Dermis microvascular lymphatic vessel endothelial cell (primary cell): ENCODE data around the gene SPIN1. TPM values are rescaled to one million over a fixed set of nuclear protein-coding genes. Genes with fewer than 3 reads are reported as not detected.

Experiments used
- DNase-seq, 2 donors: peaks; one replicate each; pipeline versions ENCODE4 v3.0.0 to v3.0.0-alpha.2; 2010; ENCODE audit warnings: low read depth in 2 of 2
- total RNA-seq: library from RNA; depleted of rRNA; stranded (reverse); fragments of >200 nt; gene quantifications from 2 replicates; pipeline ENCODE4 v1.2.1, GENCODE V29; 2014

SPIN1 gene
- total RNA-seq, 1 donor from 2014 or later = 48.0 TPM

DNA sequence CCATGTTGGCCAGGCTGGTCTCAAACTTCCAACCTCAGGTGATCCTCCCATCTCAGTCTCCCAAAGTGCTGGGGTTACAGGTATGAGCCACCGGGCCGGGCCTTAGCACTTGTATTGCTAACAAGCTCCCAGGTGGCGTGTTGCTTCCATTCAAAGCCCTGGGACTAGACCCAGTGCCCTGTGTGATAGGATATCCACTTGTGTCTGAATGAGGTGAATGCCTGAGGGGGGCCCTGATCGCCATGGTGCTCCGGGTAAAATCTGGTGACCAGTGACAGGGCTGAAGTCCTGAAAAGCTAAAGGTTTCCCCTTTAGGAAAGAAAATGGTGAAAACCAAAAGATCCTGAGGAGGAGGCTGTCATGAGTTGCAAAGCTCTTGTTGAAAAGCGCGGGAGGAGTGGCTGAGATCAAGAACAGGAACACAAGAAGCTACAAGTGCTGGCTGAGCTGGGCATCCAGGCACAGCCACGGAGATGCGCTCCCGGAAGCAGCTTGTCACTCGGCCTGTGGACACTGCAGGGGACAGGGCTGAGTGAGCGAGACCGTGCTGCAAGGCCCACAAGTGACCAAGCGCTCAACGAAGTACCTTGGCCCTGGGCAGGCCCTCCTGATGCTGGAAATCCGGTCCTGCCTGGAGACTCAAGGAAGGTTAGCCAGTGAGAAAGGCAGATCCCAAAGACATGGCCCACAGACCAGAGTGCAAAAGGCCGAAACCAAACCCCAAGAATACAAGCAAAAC, 106.9 kb downstream of the SPIN1 start:
- no peak for DNase-seq

DNA sequence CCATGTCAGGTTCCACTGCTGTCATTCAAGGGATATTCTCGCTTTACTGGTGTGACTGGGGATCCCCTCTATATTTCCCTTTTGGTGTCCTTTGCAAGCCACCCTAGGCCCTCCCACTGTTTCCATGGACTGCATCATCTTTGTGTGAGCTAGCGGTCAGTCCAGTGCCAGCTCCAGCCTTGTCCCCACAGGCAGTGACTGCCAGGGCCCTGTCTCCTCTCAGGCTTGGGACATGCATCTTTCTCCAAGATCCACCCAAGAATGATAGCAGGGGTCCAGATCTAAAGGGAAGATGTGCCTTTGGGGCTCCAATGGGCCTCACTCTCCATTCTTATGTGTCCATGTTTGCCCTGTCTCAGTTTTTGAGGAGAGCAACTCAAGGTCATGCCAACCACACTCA, 109.0 kb downstream of the SPIN1 start:
- DNase-seq = no peak

DNA sequence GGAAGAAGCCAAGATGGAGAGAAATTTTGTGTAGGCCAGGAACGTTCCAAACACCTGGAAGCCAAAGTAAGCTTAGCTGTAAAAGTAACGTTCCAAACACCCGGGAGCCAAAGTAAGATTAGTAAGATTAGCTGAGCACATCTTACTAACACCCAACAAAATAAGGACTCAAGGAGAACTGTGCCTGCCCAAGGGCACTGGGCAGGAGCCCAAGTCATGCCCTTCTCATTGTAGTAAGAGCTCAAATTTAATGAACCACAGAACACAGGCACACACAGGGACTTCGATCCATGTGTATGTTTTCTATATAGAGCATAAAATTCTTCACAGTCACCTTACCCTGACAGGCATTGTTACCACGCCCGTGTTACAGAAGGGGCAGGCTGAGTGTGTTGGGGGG, 110.6 kb downstream of the SPIN1 start:
- no peak for DNase-seq

DNA sequence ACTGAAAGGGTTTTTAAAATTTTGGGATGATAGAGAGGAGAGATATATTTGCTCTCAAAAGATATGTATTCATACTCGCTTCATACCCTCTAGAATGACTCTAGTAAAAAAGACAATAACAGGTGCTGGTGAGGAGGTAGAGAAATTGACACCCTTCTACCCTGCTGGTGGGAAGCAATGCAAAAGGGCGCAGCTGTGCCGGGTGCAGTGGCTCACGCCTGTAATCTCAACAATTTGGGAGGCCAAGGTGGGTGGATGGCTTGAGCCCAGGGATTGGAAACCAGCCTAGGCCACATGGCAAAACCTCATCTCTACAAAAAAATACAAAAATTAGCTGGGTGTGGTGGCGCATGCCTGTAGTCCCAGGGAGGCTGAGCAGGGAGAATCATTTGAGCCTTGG, 112.8 kb downstream of the SPIN1 start:
- no peak for DNase-seq

DNA sequence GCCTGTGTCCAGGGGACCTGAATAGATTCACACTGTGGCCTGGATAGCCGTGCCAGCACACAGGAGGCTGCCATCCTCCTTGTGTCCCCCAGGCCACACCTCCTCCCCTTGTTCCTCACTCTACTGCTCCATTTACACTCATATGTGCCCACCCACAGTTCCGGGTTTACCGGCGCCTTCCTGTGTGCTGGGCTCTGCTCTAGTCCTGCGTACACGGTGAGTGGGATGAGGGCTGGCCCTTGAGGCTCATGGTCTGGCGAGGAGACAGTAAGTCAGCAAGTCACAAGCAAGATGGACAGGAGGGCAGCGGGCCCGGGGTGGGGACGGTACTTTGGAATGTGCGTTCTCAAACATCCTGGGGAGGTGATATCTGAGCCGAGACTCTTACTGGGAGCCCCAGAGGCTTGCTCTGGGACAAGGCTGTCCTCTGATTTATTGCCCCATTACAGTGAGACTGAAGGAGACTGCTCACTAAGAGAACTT, 114.3 kb downstream of the SPIN1 start:
- DNase-seq = no peak

DNA sequence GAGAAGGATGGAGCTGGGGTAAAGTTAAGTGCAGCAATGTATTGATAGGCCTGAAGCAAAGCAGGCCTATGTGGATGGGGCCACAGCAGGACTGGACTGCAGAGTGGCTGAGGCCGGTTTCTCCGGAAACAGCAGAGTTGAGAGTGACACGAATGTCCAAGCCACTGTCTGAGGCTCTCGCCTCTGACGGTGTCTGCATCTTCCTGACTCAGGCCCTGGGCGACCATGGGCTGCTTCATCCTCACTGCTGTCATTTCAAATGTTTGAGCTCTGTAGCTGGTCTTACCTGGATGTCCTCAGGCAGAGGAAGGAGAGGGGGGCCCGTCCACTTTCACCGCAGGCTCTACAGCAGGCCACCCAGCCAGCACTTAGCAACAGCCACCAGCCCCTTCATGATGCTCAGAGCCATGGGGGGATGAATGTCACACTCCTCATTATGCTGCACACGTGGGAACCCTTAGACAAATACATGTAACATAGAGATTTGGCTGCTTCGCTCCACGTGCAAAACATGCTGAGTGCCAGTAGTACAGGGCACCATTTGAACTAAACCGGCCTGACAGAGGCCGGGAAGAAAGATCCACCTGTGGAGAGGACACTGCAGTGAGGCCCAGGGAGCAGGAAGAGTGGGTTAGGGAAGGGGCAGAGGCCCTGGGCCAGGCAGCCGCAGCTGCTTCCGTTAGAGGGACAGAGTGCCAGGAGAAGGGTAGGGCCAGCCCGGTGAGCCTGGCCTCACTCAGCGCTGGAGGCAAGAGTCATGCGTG, 115.0 kb downstream of the SPIN1 start:
- peak; percentile 18 to 23 for DNase-seq

DNA sequence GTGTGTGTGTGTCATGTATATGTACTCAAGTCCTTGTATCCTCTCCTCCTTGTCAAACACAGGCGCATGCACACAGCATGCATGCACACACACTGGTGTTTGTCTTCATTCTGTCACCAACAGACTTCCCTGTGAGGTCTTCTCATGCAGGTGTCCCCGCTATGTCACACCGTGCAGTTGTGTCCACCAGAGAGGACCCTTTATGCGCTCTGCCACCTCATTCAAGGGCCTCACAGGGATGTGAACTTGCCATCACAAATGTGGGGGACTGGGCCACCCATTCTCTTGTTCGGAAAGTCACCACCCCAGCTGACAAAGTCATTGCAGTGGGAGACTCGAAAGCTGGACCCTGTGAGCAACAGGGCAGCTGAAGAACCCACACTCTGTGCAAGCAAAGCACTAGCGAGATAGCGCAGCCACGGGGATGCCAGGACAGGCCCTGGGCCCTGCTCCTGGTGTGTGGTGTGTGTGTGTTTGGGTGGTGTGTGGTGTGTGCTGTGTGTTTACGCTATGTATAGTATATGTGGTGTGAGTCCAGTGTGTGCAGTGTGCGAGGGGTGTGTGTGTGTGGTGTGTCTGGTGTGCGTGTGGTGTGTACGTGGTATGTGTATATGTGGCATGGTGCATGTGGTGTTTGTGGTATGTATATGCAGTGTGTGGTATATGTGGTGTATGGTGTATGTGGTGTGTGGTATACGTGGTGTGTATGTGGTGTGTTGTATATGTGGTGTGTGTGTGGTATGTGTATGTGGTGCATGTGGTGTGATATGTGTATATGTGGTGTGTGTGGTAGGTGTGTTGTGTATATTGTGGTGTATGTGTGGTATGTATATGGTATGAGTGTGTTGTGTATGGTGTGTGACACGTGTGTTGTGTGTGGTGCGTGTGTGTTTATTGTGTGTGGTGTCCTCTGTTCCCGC, 115.9 kb downstream of the SPIN1 start:
- DNase-seq = no peak

DNA sequence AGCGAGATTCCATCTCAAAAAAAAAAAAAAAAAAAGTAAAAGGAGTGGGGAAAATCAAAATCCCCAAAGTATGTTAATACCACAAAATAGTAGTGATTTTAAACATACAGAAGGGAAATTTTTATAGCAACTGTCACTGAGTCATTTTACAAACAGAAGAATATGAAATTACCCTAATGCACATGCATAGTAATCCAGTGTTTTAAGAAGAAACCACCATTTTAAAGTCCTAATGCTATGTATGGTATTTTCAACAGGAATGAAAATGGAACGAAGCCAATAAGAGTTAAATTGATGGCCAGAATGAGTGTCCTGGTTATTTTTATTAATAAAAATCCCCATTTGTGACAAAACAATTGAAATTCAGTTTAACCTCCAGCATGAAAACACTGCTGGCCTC, 120.1 kb downstream of the SPIN1 start:
- no peak for DNase-seq

DNA sequence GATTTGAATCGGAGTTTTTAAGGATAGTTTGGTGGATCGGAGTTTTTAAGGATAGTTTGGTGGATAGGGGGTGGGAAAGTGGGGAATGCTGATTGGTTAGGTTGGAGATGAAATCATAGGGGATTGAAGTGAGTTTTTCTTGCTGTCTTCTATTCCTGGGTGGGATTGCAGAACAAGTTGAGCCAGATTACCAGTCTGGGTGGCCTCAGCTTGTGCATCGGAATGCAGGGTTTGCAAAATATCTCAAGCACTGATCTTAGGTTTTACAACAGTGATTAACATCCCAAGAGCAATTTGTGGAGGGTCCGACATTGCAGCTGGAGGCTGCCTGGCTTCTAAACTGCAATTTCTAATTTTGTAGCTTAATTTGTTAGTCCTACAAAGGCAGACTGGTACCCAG, 123.7 kb downstream of the SPIN1 start:
- DNase-seq = no peak

DNA sequence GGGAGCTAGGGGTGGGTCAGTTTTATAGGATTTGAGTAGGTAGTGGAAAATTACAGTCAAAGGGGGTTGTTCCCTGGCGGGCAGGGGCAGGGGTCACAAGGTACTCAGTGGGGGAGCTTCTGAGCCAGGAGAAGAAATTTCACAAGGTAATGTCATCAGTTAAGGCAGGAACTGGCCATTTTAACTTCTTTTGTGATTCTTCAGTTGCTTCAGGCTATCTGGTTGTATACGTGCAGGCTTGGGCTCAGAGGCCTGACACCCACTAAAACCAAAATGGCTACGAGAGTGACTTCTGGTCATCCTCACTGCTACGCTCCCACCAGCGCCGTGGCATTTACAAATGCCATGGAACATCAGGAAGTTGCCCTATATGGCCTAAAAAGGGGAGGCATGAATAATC, 126.0 kb downstream of the SPIN1 start:
- no peak for DNase-seq

DNA sequence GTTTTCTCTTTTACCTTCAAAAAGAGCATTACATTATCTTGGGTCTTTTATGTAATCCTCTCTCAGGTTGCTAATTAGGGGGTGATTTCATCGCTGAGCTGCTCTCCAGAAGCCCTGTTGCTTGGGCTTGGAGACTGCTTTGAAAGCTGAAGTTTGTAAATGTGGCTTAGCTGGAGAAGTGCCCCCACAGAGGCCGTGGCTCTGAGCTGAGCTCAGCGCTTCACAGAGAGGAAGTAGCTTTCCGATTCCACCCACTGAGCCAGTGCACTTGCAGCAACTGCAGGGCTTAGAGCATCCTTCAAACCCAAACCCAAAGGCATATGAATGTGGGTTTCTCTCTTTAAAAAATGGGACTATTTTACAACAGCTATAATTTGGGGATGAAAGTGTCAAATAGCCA, 133.1 kb downstream of the SPIN1 start:
- no peak for DNase-seq

DNA sequence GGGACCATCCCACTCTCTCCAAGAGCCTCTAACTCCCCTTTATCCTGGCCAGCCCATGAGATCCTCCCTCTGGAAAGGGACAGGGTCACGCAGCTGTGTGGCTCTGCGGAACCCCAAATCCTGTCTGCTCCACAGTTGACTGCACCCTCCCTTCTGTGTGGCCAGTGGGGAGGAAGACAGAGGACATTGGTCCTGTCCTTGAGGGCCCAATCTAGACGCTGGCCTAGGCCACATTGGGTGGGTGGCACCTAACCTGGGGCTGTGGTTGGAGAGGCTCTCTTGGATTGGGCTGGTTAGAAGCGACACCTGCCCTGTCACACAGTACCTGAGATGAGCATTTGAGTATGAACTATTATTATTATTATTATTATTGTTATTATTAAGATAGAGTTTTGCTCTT, 134.1 kb downstream of the SPIN1 start:
- DNase-seq = no peak

DNA sequence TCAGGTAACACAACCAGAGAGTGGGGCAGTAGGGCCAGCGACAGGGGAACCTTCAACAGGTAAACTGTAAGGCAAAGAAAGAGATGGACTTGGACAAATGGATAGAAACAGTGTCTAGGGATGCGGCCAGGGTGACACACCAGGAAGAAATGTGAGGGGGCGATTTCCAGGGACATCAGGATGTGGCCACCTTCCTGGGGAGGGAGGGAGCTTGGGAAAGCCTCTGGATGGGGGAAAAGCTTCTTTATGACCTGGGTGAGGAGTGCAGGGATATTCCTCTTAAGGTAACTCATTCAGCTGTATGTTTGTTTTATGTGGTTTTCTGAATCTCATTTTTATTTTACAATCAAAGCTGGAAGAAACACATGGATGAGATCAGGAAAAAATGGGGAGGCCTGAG, 134.8 kb downstream of the SPIN1 start:
- DNase-seq = no peak

DNA sequence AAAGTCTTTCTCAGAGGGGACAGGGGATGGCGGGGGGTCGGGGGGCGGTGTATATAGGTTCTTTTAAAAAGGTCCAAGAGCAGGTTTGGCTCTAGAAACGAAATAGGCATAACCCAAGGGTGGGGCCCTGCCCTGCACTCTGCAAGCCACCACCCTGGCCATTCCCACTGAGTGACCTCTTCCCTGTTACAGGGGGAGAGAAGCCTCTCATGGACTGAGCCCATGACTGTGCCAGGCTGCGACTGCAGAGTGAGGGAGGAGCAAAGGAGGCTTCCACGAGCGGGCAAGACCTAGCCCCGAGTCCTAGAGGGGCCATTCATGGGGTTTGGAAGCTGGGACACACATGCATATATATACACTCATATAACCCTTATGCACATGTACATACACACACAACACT, 136.7 kb downstream of the SPIN1 start:
- no peak for DNase-seq

DNA sequence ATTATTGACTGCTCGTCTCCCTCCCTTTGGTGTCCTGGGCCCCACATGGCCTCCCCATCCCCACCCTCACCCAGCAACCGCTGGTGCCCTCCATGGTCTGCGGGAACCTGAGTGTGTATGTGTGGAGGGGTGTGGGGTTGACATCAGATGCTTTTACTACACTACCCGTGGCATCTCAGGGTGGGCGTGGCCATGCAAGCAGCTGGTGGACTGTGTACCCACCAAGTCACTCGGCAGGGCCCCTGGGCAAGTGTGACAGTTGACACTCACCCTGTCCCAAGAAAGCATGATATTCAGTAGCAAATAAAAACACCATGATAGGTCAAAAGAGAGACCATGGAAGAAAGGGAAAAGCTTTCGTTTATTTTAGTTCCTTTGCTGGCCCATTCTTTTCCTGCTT, 139.4 kb downstream of the SPIN1 start:
- no peak for DNase-seq

Other genes starting within 250 kb of the SPIN1 start
- gene SPATA31C2, start 250.0 kb upstream of the SPIN1 start, total RNA-seq = not detected in 2 replicates
- 0.13 TPM in 2 replicates for gene NXNL2, start 146.7 kb downstream of the SPIN1 start, total RNA-seq